H1 (cell line): ENCODE measurements around the gene HACD4. TPM values are rescaled to one million over a fixed set of nuclear protein-coding genes. Genes with fewer than 3 reads are reported as not detected.

Experiments
- CTCF ChIA-PET: fragments of 300-600 bp; sonication (Branson Sonifier 250); formaldehyde crosslinking; loops from one replicate; lab custom pipeline; 2021; ENCODE audit not compliant: partially characterized antibody; lab: Charles Lee
- POLR2A ChIA-PET: fragments of 300-600 bp; sonication (Branson Sonifier 250); formaldehyde crosslinking; loops from one replicate; lab custom pipeline; 2021; ENCODE audit warnings: inconsistent platforms; ENCODE audit not compliant: partially characterized antibody; lab: Charles Lee
- DNase-seq, 2 experiments: peaks; one replicate each; pipeline versions ENCODE4 v3.0.0 to v3.0.0-alpha.2; 2010 to 2022; ENCODE audit warnings: low spot score in 2 of 2, low read depth in 1 of 2, mixed read lengths in 1 of 2
- FAIRE-seq: peaks from 2 replicates; lab custom pipeline; 2011; peaks lifted over from hg19 to GRCh38; lab: Jason Lieb, UNC
- H2AFZ ChIP-seq: 2 replicates; pipeline ENCODE4 v1.8.1; 2012; ENCODE audit warnings: low read length, inconsistent platforms
- H2AK5ac ChIP-seq: 2 replicates; pipeline ENCODE4 v1.6.1; 2013; ENCODE audit warnings: low read depth, low read length
- H2BK120ac ChIP-seq: replicated peaks from 2 replicates; pipeline ENCODE3; 2013; ENCODE audit warnings: low read depth, low read length, inconsistent platforms
- H2BK12ac ChIP-seq: 2 replicates; pipeline ENCODE4 v1.6.1; 2013; ENCODE audit warnings: low read depth, low read length
- H2BK15ac ChIP-seq: 2 replicates; pipeline ENCODE4 v1.6.1; 2013; ENCODE audit warnings: low read length
- H2BK20ac ChIP-seq: 2 replicates; pipeline ENCODE4 v1.6.1; 2013; ENCODE audit warnings: low read length
- H2BK5ac ChIP-seq: 2 replicates; pipeline ENCODE4 v1.6.1; 2013; ENCODE audit warnings: low read depth, low read length
- H3K14ac ChIP-seq: 2 replicates; pipeline ENCODE4 v1.6.1; 2013; ENCODE audit warnings: inconsistent platforms; ENCODE audit not compliant: insufficient read length
- H3K18ac ChIP-seq: 2 replicates; pipeline ENCODE4 v1.6.1; 2013; ENCODE audit warnings: low read length; ENCODE audit errors: extremely low read depth
- H3K23ac ChIP-seq: 2 replicates; pipeline ENCODE4 v1.6.1; 2013; ENCODE audit warnings: inconsistent platforms; ENCODE audit not compliant: insufficient read length
- H3K23me2 ChIP-seq: 2 replicates; pipeline ENCODE4 v1.6.1; 2013; ENCODE audit warnings: low read depth, low read length
- H3K27ac ChIP-seq: 2 replicates; pipeline ENCODE4 v1.6.1; 2011; ENCODE audit warnings: low read depth, low read length, inconsistent platforms
- H3K27me3 ChIP-seq, 4 experiments: replicated peaks in 1 of 4; 1 replicate in 1 of 4; 2 replicates in 3 of 4; pipeline versions ENCODE4 v1.6.1 to v1.8.1; 2011 to 2013; ENCODE audit warnings: low read length in 3 of 4, mild to moderate bottlenecking in 3 of 4, inconsistent platforms in 2 of 4, mixed read lengths in 2 of 4, moderate library complexity in 1 of 4; ENCODE audit not compliant: control insufficient read depth in 3 of 4, insufficient read depth in 3 of 4; ENCODE audit errors: extremely low read depth in 1 of 4
- H3K36me3 ChIP-seq, 4 experiments: 2 replicates each; pipeline versions ENCODE4 v1.6.1 to v1.8.1; 2011 to 2013; ENCODE audit warnings: mild to moderate bottlenecking in 4 of 4, low read length in 3 of 4, moderate library complexity in 2 of 4, control low read depth in 1 of 4, inconsistent platforms in 1 of 4; ENCODE audit not compliant: insufficient read depth in 4 of 4, control insufficient read depth in 2 of 4
- H3K4ac ChIP-seq: replicated peaks from 2 replicates; pipeline ENCODE3; 2013; ENCODE audit warnings: low read length, low read depth, mixed read lengths, inconsistent platforms; ENCODE audit not compliant: insufficient read length
- H3K4me1 ChIP-seq, 4 experiments: replicated peaks in 1 of 4; 1 replicate in 1 of 4; 2 replicates in 3 of 4; pipeline versions ENCODE4 v1.6.1 to v1.8.1; 2011 to 2013; ENCODE audit warnings: low read length in 3 of 4, inconsistent platforms in 2 of 4, mixed read lengths in 1 of 4; ENCODE audit not compliant: insufficient read depth in 4 of 4, control insufficient read depth in 3 of 4
- H3K4me2 ChIP-seq, 2 experiments: 2 replicates each; pipeline versions ENCODE4 v1.6.1 to v1.8.1; 2011 to 2013; ENCODE audit warnings: low read depth in 2 of 2, low read length in 2 of 2, control low read depth in 1 of 2, inconsistent platforms in 1 of 2, mild to moderate bottlenecking in 1 of 2; ENCODE audit not compliant: insufficient read depth in 1 of 2
- H3K4me3 ChIP-seq, 4 experiments: fragments of 200-600, 300-600 bp in 1 of 4; sonication (generic), shearing (Covaris generic), sonication (Bioruptor Twin) in 1 of 4; 2 replicates each; pipeline versions ENCODE4 v1.5.1 to v1.8.1; 2011 to 2016; ENCODE audit warnings: low read length in 4 of 4, low read depth in 3 of 4, control low read depth in 2 of 4, inconsistent platforms in 2 of 4, mild to moderate bottlenecking in 2 of 4, mixed read lengths in 1 of 4, moderate library complexity in 1 of 4; ENCODE audit not compliant: insufficient read depth in 2 of 4; ENCODE audit errors: extremely low read depth in 1 of 4
- H3K56ac ChIP-seq: replicated peaks from 2 replicates; pipeline ENCODE3; 2013; ENCODE audit warnings: low read depth, mild to moderate bottlenecking, mixed read lengths, low read length, inconsistent platforms; ENCODE audit not compliant: insufficient read length
- H3K79me1 ChIP-seq: 2 replicates; pipeline ENCODE4 v1.6.1; 2013; ENCODE audit warnings: low read depth, low read length, control low read depth
- H3K79me2 ChIP-seq, 2 experiments: 2 replicates each; pipeline versions ENCODE4 v1.6.1 to v1.8.1; 2012 to 2013; ENCODE audit warnings: low read length in 2 of 2, mild to moderate bottlenecking in 2 of 2, inconsistent platforms in 1 of 2; ENCODE audit not compliant: insufficient read depth in 2 of 2, control insufficient read depth in 1 of 2
- H3K9ac ChIP-seq, 4 experiments: replicated peaks in 1 of 4; 1 replicate in 1 of 4; 2 replicates in 3 of 4; pipeline versions ENCODE4 v1.6.1 to v1.8.1; 2011 to 2013; ENCODE audit warnings: low read depth in 3 of 4, low read length in 3 of 4, control low read depth in 2 of 4, mild to moderate bottlenecking in 2 of 4, moderate library complexity in 2 of 4, inconsistent platforms in 1 of 4; ENCODE audit errors: extremely low read depth in 1 of 4
- H3K9me3 ChIP-seq, 2 experiments: 2 replicates each; pipeline versions ENCODE4 v1.6.1 to v1.8.1; 2012 to 2013; ENCODE audit warnings: mild to moderate bottlenecking in 2 of 2, moderate library complexity in 2 of 2, control low read depth in 1 of 2, inconsistent platforms in 1 of 2, low read depth in 1 of 2, low read length in 1 of 2, mixed read lengths in 1 of 2; ENCODE audit not compliant: insufficient read depth in 2 of 2
- H4K20me1 ChIP-seq, 2 experiments: replicated peaks in 1 of 2; 2 replicates each; pipeline versions ENCODE3 to v1.8.1; 2011 to 2013; ENCODE audit warnings: inconsistent platforms in 2 of 2, low read length in 2 of 2, mild to moderate bottlenecking in 1 of 2; ENCODE audit not compliant: insufficient read depth in 2 of 2, control insufficient read depth in 1 of 2
- H4K5ac ChIP-seq: 2 replicates; pipeline ENCODE4 v1.6.1; 2013; ENCODE audit warnings: low read length, low read depth, mixed read lengths, inconsistent platforms; ENCODE audit not compliant: insufficient read length
- H4K8ac ChIP-seq: 2 replicates; pipeline ENCODE4 v1.8.0; 2013; ENCODE audit warnings: mild to moderate bottlenecking, moderate library complexity, low read length, inconsistent platforms; ENCODE audit not compliant: insufficient read depth; ENCODE audit errors: extremely low read depth
- H4K91ac ChIP-seq: replicated peaks from 2 replicates; pipeline ENCODE3; 2013; ENCODE audit warnings: low read length, mixed read lengths, inconsistent platforms; ENCODE audit not compliant: insufficient read length
- BRCA1 ChIP-seq: IDR thresholded peaks from 2 replicates; pipeline ENCODE4 v1.6.1; 2012; ENCODE audit warnings: low read depth, low read length, improper control_type of control experiment
- CBX5 ChIP-seq: fragments of 300-800, 300-1000 bp; sonication (generic); IDR thresholded peaks from 2 replicates; pipeline ENCODE4 v1.7.1; 2016; ENCODE audit warnings: antibody characterized with exemption, low read length, low read depth
- CHD2 ChIP-seq: IDR thresholded peaks from 2 replicates; pipeline ENCODE4 v1.6.1; 2012; ENCODE audit warnings: low read length, improper control_type of control experiment
- JUN ChIP-seq: IDR thresholded peaks from 2 replicates; pipeline ENCODE4 v1.6.1; 2011; ENCODE audit warnings: low read depth, mild to moderate bottlenecking, improper control_type of control experiment, low read length
- MAFK ChIP-seq: IDR thresholded peaks from 2 replicates; pipeline ENCODE4 v1.6.1; 2012; ENCODE audit warnings: low read depth, mild to moderate bottlenecking, improper control_type of control experiment, low read length
- NRF1 ChIP-seq: IDR thresholded peaks from 2 replicates; pipeline ENCODE4 v1.6.1; 2011; ENCODE audit warnings: mild to moderate bottlenecking, low read depth, low read length, improper control_type of control experiment
- RAD21 ChIP-seq, 2 experiments: IDR thresholded peaks in 1 of 2; conservative IDR thresholded peaks in 1 of 2; 2 replicates each; pipeline ENCODE4 v1.6.1; 2011; ENCODE audit warnings: low read depth in 2 of 2, low read length in 2 of 2, improper control_type of control experiment in 1 of 2, inconsistent platforms in 1 of 2, mild to moderate bottlenecking in 1 of 2, moderate library complexity in 1 of 2
- SIN3A ChIP-seq, 2 experiments: IDR thresholded peaks in 1 of 2; conservative IDR thresholded peaks in 1 of 2; 2 replicates each; pipeline ENCODE4 v1.6.1; 2011 to 2012; ENCODE audit warnings: low read length in 2 of 2, improper control_type of control experiment in 1 of 2, low read depth in 1 of 2, mild to moderate bottlenecking in 1 of 2
- SIX5 ChIP-seq: IDR thresholded peaks from 2 replicates; pipeline ENCODE4 v1.6.1; 2011; ENCODE audit warnings: mild to moderate bottlenecking, low read depth, low read length
- WGBS, 2 experiments: shearing (Covaris generic) in 1 of 2; methylation state at CpG; one replicate each; pipeline versions ENCODE4 v1.1.6 to v1.1.7; 2013 to 2015; ENCODE audit warnings: low lambda C conversion rate in 2 of 2, mixed read lengths in 2 of 2, inconsistent platforms in 1 of 2, low coverage in 1 of 2, missing lambda C conversion rate in 1 of 2; ENCODE audit not compliant: insufficient replicate concordance in 2 of 2, insufficient coverage in 1 of 2, insufficient read length in 1 of 2; ENCODE audit errors: extremely low coverage in 1 of 2, missing lambda C conversion rate in 1 of 2; 5-methylcytosine and 5-hydroxymethylcytosine counted together
- polyA plus RNA-seq, 7 experiments: library from polyadenylated mRNA; depleted of rRNA in 3 of 7; stranded (reverse) in 5 of 7; unstranded in 2 of 7; fragments of >200 nt in 5 of 7; fragments of 200-250 nt in 2 of 7; gene quantifications; 1 replicate in 5 of 7; 2 replicates in 1 of 7; 4 replicates in 1 of 7; pipeline versions ENCODE4 v1.2.1 to v1.2.3, GENCODE V29; 2011 to 2013; ENCODE audit warnings: missing spikeins in 2 of 7, mixed read lengths in 2 of 7
- total RNA-seq: library from RNA; stranded (reverse); fragmentation: NEBNext Ultra II Directional; extraction: Animal tissue kit (Norgen Biotek cat#: 25700); gene quantifications from 2 replicates; pipeline ENCODE4 v1.2.1, GENCODE V29; 2021
- TF ChIP-seq, protein P1 (sequence below): IDR thresholded peaks from 2 replicates; pipeline ENCODE4 v1.6.1; 2012; ENCODE audit warnings: inconsistent platforms

HACD4 gene
- total and polyA plus RNA-seq, 2 of the 8 experiments (the other 6 are each of a cell fraction or from before 2014, with no cell fraction given), result 0.65 to 0.86 TPM

DNA sequence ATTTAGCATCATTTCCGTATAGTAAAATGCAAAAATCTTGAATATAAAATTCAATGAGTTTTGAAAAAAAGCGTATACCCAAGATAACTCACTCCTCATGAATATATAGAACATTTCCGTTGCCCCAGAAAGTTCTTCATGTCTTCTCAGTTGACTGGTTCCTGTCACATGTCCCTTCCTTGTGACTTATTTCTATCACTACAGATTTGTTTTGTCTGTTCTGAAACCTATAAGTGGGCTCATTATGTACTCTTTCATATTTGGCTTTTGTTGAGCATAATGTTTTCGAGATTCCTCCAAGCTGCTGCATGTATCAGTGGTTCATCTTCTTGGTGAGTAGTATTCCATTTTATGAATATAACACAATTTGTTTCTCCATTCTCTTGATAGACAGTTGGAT, 11.0 kb upstream of the HACD4 start:
- Histone ChIP-seq H2BK12ac (no peak overlapping the region), H3K79me1 (no peaks in the 10 kb centered on the region), H4K5ac (no peak overlapping the region), H3K9ac (no peak overlapping the region), H3K56ac (no peak overlapping the region), H3K23me2 (no peaks in the 10 kb centered on the region), H2BK5ac (no peak overlapping the region), H3K79me2 (no peaks in the 10 kb centered on the region), H3K4me3 (no peak overlapping the region), H3K14ac (no peak overlapping the region), H2AFZ (no peak overlapping the region), H4K91ac (no peak overlapping the region), H3K9me3 (no peaks in the 10 kb centered on the region), H2AK5ac (no peak overlapping the region), H2BK15ac (no peak overlapping the region), H3K27me3 (no peaks in the 10 kb centered on the region), H4K8ac (no peak overlapping the region), H3K36me3 (no peaks in the 10 kb centered on the region), H2BK20ac (no peak overlapping the region), H3K4me2 (no peak overlapping the region), H3K4ac (no peak overlapping the region), H2BK120ac (no peak overlapping the region), H3K4me1 (no peaks in the 10 kb centered on the region), H4K20me1 (no peaks in the 10 kb centered on the region), H3K18ac (no peak overlapping the region), H3K23ac (no peak overlapping the region), H3K27ac (no peak overlapping the region)
- POLR2A ChIA-PET, result no interaction called here
- 94% methylated on average over 4 of the region's 4 CpGs; no CpG with 5 or more reads in 1 of the 2 experiments for WGBS, 2 experiments
- DNase-seq (no peak), FAIRE-seq (no peak)
- TF ChIP-seq, protein P1, sequence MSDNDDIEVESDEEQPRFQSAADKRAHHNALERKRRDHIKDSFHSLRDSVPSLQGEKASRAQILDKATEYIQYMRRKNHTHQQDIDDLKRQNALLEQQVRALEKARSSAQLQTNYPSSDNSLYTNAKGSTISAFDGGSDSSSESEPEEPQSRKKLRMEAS, result no peak
- no peak for TF ChIP-seq MAFK
- no peak for TF ChIP-seq RAD21 (IDR thresholded peaks at IDR 0.05 in 1 of 2, conservative IDR thresholded peaks at IDR 0.05 in 1 of 2; ENCODE audit: low read depth in 2 of 2, low read length in 2 of 2)
- no peak for TF ChIP-seq CBX5
- no peak for TF ChIP-seq SIX5
- no peak for TF ChIP-seq NRF1
- no peak for TF ChIP-seq BRCA1
- TF ChIP-seq SIN3A (conservative IDR thresholded peaks at IDR 0.05 in 1 of 2, IDR thresholded peaks at IDR 0.05 in 1 of 2; ENCODE audit: low read depth in 1 of 2, low read length in 2 of 2), result no peak
- TF ChIP-seq CHD2, result no peak
- TF ChIP-seq JUN, result no peak
- CTCF ChIA-PET, result interaction anchor here (1.1 kb wide), 1 partner anchor 11 kb away, joined by 3 read pairs; the partner anchor contains the start of gene HACD4
